Measurements from ENCODE around the gene THADA.

THADA gene

DNA sequence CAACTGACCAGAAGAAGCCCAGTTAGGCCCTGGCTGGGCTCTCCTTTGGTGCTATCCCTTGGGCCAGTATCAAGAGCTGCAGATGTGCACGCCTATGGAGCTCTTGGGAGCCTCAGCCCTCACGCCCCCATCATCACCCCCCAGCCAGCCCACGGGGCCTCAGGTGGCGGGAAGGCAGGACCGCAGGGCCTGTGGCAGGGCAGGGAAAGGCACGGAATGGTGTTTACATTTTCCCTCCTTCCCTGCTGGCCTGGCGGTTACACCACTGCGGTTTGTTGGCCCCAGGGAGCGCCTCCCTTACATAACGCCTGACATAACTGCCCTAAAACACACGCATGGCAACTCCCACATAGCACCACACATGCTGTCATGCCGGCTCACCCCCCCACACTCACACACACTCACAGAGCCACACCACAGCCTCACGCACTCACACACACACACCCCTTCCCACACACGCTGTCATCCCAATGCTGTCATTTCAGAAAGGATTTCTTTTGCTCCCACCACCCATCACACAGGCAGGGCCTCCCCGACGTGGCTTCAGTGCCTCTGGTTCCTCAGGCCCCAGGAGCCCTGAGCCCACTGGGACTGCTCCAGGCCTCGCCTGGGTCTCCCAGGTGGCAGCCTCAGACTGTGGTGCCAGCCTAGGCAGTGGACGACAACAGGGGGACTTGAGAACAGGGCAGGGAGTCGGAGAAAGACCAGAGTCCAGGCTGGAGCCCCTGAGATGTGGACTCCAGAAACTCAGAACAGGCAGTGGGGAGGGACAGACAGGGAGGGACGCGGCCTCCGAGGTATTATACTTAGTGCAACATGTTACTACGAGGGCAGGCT, 385.2 kb downstream of the THADA start:
- peak; percentile 69 for DNase-seq (ENCODE audit: low read depth, low spot score)

DNA sequence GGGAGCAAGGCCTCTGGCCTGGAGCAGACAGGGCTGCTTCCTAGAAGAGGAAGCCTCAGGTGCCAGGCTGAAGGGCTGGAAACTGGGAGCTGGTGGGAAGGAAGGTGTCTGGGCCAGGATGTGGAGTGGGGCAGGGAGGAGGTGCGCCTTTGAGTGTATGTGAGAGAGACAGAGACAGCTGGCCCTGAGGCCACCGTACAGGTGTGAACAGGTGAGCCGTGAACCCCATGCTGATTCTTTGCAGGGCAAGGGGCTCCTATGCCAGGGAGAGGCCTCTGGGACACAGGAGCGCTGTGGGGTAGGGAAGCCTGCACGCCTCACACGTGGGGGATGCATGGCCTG, 385.7 kb downstream of the THADA start:
- DNase-seq (ENCODE audit: low read depth, low spot score): no peak

DNA sequence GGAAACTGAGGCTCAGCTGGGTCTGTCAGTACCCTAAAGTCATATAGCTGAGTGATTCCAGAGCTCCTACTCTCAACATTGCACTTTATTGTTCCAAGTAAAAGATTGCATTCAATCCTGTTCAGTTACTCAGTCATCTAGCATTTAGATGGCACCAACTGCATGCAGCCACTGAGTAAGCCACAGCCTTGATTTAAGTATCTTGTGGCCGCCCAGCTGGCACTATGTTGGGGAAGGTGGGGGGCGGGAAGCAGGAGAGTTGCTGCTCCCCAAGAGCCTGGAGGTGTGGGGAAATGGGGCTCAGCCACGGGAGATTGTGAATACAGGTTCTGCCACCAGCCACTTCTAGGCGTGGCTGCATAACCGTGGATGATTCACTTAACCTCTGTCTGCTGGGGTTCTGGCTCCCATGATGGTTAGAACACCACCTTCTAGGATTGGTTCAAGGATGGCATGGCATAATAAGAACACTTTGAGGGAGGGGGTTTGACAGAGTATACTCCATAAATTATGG, 386.6 kb downstream of the THADA start:
- DNase-seq (ENCODE audit: low read depth, low spot score): no peak

DNA sequence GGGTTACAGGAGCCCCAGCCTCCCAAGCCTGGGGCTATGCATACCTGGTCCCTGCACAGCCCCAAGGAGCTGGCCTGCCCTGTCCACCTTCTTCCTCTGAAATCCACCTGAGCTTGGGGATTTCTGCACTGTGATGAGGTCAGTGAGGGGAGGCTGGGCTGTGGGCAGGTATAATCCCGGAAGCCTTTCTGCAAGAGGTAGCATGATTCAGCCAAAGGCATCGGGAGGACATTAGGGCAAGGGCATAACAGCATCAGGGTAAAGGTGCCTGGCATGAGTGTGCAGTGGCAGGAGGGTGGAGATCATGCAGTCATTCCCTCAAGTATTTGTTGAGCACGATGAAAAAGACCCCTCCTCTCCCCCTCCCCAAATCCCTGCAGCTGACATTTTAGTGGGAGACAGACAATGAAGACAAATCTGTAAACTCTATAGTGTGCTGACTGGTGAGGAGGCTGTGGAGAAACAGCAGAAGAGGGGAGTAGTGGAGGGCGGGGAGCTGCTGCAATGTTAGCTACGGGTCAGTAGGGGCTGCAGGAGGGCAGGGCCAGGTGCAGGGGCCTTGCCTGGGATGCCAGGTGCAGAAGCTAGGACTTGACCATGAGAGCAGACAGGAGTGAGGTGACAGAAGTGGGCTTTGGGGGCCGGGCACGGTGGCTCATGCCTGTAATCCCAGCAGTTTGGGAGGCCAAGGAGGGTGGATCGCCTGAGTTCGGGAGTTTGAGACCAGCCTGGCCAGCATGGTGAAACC, 388.1 kb downstream of the THADA start:
- DNase-seq (ENCODE audit: low read depth, low spot score): no peak

DNA sequence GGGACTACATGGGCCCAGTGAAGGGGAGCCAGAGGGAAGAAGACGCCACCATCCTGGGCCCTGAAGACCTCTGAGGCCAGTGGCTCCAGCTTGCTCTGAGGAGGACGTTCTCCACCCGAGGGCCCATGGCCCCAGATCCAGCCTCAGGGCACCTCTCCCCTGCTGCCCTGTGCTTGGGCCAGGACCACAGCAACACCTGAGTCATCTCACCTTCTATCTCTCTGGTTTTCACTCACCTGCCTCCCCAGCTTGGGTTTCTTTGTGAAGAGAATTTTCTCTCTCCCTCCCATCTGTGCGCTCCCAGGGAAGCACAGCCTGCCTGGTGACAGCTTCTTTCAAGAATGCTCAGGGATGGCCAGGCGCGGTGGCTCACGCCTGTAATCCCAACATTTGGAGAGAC, 389.2 kb downstream of the THADA start:
- DNase-seq (ENCODE audit: low read depth, low spot score): no peak

DNA sequence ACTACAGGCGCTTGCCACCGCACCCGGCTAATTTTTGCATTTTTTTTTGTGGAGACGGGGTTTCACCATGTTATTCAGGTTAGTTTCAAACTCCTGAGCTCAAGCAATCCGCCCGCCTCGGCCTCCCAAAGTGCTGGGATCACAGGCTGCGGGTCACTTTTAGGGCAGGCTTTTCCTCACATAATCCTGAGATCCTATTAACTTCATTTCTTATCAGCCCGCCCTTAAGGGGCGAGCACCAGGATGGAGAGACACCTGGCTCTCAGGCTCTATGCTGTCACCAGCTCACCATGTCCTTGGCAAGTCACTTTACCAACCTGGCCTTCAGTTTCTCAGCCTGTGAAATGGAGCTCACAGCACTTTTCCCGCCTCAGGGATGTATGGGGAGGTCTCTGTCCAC, 392.5 kb downstream of the THADA start:
- no peak for DNase-seq (ENCODE audit: low read depth, low spot score)

DNA sequence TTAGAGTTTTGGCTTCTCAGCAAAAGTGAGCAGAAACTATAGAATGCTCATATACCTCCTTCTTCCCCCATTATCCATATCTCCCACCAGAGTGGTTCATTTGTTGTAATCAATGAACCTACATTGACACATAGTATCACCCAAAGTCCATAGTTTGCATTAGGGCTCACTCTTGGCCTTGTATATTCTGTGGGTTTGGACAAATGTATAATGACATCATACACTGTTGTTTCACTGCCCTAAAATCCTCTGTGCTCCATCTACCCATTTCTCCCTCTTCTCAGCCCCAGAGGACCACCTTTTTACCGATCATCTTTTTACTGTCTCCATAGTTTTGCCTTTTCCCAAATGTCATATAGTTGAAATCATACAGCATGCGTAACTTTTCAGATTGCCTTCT, 393.5 kb downstream of the THADA start:
- no peak for DNase-seq (ENCODE audit: low read depth, low spot score)

DNA sequence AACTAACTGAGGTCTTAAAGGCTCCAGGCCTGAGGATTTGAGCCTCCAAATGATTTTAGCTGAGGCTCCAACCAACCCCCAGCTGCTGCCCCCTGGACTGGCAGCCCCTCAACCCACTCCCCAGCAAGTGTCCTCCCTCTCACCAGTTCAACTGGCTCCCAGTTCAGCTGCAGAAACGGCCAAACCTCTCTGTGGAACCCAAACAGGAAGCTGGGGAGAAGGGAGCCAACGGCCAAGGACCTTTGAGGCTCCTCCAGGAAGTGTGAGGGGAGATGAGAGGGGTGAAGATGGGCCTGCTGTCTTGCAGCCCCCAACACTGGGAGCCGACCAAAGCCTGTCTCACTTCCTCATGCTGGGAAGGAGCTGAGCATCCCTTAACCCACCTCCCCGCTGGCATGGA, 394.3 kb downstream of the THADA start:
- no peak for DNase-seq (ENCODE audit: low read depth, low spot score)

DNA sequence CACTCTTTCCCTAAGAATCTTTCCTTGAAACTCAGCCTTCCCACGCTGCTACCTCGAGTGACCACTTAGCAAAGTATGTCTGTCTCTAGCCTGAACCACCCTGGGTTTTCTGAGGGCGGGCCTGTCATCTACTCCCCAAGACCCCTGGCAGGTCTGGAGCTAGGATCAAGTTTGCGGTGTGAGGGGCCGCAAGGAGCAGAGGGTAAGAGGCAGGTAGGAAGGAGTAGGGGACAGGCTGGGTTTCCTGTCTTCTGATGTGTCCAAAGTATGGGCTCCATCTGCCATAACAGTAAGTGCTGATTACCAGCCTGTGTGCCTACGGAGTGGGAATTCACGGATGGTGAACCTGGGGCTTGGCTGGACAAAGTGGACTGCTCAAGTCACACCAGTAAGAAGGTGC, 394.8 kb downstream of the THADA start:
- no peak for DNase-seq (ENCODE audit: low read depth, low spot score)

DNA sequence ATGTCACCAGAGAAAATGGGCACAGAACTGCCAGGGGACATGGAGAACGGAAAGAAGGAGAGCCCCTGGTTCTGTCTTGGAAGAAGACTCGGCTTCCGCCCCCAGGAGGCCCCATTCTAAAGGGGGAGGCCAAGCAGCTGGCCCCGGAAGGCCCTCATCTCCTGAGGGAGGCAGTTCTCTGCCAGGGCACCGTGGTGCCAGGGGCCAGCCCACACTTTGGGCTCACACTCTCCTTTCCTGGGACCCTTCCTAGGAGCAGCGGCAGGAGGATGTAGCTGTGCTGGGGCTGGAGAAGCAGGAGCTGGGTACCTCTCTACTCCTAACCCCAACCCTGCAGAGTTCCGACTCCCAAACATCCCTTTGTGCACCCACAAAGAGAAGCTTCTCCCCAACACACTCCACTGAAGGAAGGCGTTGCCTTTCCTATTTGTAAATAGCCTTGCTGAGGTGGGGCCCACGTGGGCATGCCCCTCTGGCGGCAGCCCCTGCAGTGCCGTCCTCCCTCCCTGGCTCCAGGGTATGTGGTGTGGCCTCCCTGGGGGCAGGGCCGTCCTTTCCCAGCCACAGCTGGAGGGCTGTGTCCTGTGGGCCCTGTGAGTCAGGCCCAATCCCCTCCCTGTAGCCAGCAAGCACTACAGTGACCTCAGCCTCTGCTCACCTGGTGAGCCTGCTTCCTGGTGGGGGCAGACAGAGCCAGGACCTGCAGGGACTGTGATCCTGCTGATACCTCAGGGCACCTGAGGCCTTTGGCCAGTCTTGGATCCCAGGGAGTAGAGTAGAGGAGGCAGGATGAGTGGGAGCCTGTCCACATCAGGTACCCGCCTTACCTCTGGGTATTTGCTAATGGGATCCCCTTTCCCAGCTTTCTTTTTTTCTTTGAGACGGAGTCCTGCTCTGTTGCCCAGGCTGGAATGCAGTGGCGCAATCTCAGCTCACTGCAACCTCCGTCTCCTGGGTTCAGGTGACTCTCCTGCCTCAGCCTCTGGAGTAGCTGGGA, 396.0 kb downstream of the THADA start:
- no peak for DNase-seq (ENCODE audit: low read depth, low spot score)

DNA sequence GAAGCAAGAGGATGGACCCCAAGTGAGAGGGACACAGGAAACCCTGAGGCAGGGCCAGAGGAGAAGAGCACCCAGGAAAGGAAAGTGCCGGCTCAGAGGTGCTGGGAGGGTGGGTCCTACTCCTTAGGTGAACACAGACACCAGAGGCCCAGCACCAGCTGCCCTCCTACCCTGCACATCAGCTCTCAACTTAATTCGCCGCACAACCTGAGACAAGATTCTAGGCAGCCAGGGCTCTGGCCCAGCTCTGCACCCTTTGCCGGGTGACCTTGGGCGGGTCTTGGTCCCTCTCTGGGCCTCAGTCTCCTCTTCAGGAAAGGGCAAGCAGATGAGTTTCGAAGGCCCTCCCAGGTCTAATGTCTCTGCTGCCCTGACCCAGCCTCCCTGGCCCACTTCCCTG, 397.6 kb downstream of the THADA start:
- DNase-seq (ENCODE audit: low read depth, low spot score): no peak

DNA sequence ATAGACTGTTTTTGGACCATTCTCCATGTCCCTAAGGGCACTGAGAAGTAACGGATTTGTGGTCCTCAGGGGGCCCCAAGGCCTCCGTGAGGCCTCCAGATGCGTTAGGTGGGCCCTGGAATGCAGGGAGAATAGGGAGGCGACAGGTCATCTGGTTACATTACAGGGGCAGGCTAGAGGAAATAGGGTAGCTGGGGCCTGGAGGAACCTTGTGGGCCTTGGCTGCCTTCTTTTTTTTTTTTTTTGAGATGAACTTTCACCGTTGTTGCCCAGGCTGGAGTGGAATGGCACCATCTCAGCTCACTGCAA, 398.3 kb downstream of the THADA start:
- DNase-seq (ENCODE audit: low read depth, low spot score): no peak

DNA sequence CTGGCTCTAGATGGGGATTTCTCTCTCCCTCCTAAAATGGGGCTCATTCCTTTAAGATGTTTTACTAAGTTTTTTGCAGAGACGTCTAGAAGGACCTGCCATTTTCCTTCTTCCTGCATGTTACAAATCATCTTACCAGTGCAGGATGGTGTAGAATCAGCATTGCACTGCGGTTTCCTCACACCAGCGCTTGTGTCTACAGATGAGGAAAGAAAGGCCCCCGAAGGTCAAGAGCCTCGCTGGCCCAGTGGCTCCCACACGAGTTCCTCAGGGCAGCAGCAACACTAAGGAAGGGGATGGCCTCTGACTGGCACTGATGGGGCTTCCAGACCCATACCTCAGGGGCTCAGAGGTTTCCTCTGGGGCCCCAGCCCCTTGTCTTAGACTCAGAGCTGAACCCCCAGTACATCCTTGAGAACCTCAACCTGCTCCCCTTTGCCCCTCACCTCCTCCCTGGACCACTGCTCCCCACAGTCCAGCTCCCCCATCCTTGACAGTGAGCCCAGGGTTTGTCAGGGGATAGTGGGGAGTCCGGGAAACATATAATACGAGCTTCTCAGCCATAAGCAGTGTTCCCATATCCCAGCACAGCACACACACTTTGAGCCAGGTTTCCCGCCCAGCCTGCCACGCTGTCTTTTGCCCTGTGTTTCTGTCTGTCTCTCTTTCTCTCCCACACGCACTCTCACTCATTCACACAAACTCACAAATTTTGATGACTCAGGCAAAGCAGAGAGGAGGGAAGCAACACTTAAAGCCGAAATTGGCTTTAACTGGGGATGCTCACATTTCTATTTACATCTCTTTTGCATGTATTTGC, 398.9 kb downstream of the THADA start:
- DNase-seq (ENCODE audit: low read depth, low spot score): no peak

DNA sequence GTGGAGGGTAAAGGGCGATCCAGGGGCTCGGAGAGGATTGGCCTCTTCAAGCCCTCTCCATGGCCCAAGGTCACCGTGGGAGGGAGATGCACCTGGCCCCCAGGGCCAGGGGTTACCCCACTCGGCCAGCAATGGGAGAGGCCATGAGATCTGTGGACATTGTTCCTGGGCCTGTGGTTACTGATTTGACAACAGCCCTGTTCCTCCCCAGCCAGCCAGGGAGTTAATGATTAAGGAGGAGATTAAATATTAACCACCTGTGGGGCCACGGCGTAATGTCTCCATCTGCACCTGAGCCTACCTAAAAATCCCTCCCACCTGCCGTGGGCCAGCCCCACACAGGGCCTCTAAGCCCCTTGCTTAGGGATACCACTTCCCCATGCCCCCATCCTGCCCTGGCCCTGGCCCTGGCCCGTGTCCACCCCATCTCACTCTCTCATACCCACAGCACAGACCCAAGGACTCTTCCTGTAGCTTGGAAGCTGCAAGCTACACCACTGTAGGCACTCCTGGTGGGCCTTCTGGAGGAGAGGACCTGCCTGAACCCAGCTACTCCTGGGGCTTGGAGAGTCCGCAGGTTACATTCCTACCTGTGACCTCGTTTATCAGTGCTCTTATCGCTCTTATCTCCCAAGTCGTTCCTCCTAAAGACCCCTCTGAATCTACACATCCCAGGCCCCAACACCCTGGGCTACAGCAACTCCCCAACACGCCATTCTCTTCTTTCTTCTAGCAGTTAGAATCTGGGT, 401.5 kb downstream of the THADA start:
- no peak for DNase-seq (ENCODE audit: low read depth, low spot score)

DNA sequence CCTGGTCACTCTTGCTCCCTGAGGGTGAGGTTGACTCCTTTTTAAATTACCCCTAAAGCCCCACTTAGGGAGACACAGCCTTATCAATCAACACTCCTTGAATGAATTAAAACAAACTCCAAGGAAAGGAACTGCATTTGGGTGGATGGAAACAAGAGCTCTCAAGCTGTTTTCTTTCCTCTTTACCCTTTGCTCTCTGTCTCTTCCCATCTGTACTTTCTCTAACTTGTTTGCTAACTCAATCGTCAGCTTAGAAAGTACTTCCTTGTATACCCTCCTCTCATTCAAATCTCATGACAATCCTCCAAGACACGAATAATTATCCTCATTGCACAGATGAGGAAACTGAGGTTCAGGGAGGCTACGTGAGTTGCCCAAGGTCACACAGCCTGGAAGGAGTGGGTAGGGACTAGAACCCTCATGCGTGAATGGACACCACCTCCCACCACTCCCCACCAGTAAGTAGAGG, 402.2 kb downstream of the THADA start:
- no peak for DNase-seq (ENCODE audit: low read depth, low spot score)

DNA sequence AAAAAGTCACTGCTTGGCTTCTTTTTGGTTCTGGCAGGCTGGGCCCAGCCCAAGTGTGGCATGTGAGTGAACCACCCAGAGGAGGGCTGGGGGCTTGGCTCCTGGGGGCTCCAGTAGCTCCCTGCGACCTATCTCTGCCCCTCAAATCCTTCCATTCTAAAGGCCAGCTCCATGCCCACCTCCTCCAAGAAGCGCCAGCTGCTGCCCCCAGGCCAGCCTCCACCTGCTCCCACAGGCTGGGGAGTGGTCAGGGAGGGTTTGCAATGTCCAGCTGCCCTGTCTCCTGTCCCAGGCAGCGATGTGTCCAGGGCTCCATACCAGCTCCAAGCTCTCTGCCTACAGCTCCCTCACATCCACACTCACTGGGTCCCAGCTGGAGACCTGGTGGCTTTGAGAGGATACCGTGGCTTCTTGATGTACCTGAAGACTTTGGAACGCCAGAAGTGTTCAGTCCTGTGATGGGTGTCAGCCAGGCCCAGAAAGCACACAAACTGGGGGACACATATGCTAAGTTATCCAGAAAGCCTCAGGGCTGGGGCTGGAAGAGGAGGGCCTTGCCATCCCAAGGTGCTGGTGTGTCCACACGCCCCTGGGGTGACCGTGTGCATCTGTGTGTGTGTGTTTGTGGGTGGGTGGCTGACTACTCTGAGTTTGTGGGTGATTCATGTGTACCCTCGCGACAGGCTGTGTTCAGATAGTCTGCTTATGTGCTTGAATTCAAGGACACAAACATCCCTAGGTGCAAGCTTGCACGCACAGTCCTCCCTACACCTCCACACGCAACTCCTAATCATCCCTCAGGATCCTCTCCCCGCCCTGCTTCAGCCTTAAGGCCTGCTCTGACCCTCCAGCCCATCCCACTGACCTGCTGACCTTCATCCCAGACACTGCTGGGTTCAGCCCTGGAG, 402.8 kb downstream of the THADA start:
- DNase-seq (ENCODE audit: low read depth, low spot score): no peak

DNA sequence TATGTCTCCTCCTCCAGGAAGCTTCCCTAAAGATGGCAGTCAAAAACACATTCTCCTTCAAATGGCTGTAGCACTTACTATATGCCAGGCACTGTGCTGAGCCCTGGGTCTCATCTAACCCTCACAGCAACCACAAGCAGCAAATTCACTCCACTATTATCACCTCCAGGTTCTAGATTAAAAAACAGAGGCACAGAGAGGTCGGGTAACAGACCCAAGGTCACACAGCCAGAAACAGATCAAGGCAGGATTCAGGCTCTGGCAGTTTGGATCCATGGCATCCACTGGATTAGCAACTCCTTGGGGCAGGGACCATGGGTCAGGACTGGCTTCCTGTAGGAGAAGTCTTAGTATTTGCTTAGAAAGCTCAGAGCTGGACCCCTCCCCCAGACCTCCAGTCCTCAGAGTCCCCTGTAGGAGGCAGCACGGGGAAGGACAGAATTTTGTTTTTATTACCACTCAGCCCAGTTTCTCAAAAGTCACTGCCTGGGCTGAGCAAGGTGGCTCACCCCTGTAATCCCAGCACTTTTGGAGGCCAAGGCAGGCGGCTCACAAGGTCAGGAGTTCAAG, 403.8 kb downstream of the THADA start:
- no peak for DNase-seq (ENCODE audit: low read depth, low spot score)

DNA sequence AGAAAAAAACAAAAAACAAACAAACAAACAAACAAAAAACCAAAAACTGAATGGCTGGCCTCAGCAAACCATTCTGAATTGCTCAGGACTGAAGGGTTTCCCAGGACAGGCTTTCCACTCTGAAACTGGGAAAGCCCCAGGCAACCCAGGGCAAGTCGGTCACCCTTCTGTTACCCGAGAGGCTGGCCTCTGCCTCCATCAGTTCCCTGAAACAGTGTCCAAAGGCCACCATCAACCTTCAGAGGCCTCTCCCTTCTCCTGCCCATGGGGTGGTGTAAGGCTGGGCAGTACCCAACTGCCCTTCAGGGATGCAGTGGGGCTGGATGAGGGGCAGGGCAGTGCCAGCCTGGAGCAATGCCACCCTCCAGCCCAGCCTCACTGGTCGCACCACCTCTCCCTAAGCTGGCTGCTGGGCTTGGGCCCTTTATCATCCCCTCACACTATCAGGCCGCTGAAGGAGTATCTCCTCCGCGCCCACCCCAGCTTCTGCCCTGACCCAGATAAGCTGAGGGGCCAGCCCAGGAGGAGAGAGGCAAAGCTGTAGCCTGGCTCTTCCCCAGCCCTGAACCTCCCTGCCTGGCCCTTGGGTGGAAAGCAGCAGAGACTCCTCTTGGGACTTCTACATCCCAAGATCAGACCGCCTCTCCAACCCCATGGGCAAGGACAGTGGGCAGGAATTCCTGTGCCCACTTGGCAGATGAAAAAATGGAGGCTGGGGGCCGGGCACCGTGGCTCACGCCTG, 405.4 kb downstream of the THADA start:
- no peak for DNase-seq (ENCODE audit: low read depth, low spot score)

Measured in brain pericyte (primary cell).